GM12873 (cell line): ENCODE results near the gene ADGRD1.

Experiments
- TF ChIP-seq, protein P1 (sequence below): IDR thresholded peaks from 2 replicates; pipeline ENCODE4 v1.5.1; 2012; ENCODE audit warnings: low read depth, mild to moderate bottlenecking, moderate library complexity, low read length, control low read depth; ENCODE audit not compliant: insufficient read depth; ENCODE audit errors: missing control alignments

The ADGRD1 gene

DNA sequence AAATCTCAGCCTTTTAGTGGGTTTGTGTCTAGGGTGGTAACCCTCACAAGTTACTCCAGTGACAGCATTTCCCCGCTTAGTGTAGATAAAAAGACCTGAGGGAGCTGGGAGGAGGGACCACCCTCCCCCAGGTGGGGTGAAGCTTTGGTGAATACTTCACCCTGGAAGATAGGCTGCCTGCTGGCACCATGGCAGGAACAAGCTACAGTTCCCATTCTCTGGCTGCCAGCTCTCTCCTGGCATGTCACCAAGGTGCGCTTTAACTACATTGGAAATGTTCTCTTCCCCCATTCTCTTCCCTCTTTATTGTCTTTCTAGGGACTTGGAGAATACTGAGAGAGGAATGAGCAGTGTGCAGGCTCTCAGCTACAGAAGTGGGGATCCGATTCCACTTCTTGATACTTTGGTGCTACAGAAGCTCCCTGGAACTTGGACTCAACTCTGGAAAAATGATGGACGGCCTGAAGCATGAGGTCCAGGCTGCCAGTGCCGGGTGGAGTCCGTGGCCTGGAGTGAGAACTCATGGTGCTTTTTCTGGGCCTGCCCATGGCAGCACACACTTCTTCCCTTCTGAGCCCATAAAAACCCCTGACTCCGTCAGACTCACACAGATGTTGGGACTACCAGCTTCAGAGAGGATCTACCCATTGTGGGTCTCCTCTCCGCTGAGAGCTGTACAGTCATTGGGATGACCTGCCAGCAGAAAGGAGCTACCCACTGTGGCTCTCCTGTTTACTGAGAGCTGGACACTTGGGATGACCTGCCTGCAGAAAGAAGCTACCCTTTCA is 198.0 kb downstream of the ADGRD1 start:
- TF ChIP-seq, protein P1, sequence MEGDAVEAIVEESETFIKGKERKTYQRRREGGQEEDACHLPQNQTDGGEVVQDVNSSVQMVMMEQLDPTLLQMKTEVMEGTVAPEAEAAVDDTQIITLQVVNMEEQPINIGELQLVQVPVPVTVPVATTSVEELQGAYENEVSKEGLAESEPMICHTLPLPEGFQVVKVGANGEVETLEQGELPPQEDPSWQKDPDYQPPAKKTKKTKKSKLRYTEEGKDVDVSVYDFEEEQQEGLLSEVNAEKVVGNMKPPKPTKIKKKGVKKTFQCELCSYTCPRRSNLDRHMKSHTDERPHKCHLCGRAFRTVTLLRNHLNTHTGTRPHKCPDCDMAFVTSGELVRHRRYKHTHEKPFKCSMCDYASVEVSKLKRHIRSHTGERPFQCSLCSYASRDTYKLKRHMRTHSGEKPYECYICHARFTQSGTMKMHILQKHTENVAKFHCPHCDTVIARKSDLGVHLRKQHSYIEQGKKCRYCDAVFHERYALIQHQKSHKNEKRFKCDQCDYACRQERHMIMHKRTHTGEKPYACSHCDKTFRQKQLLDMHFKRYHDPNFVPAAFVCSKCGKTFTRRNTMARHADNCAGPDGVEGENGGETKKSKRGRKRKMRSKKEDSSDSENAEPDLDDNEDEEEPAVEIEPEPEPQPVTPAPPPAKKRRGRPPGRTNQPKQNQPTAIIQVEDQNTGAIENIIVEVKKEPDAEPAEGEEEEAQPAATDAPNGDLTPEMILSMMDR = no peak

DNA sequence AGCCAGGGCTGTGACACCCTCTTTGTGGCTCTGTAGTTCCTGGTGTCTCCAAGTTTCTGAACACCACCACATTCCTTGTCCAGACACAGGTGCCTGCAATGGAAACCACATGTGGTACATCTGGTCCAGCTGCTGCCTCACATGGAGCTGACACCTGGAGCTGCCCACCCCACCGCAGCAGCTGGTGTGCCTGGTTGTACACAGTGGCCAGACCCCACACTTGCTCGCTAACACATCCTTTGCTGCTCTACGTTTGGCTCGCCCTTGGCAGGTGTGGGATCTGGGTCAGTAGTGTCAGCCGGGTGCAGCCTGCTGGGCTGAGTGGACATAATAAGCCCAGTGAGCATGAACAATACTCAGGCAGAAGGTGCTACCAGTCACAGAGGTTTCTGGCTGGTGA is 198.9 kb downstream of the ADGRD1 start:
- TF ChIP-seq, protein P1 = no peak

DNA sequence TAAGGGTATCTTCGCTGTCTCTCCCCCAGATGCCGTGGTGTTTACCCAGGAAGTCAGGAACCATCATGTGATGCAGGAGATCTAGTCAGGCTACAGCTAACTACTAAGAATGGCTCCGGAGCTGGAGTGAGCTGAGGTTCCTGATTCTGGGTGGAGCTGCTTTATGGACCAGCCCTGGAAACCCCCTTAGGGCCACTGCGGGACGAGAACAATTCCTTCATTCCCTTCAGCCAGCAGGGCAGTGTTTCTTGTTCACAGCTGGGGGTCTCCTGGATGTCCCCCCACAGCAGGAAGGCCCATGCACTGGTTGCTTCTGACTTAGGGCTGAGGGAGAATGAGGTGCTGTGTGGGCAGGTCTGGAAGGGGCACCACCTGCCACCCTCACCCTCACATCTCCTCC is 199.3 kb downstream of the ADGRD1 start:
- TF ChIP-seq, protein P1 = no peak

DNA sequence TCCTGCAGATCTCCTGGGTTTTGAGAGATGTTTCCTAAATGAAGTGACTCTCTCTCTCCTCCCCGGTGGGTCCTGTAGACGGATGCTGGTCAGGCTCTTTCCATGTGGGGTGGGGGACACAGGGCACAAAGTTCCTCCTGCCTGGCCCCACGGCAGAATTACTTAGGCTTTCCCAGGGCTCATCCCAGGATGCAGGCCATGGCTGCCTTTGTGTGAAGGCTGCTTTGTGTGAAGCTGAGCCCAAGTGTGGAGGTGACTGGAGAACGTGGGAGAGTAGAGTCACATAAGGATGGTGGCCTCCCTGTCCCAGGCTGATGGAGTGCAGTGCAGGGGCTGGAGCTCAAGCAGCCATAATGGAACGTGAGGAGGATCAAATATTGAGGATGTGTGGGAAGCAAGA is 200.2 kb downstream of the ADGRD1 start:
- TF ChIP-seq, protein P1 = no peak

DNA sequence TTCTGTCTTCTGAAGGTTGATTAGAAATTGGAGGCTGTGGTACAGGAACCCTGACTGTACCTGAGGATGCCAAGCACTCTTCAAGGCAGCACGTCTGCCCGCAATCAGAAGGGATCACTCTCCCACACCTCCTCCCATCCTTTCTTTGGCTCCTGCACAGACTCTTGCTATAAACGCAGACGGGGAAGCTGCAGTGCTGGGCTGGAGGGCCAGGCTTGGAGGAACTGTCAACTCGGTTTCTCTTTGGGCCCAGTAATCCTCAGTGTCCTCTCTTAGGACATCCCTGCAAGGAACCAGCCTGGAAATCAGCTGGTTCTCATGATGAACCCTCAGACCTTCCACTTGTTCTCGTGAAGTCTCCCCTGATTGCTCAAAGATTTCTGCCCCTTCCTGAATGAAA is 201.4 kb downstream of the ADGRD1 start:
- TF ChIP-seq, protein P1 = no peak

DNA sequence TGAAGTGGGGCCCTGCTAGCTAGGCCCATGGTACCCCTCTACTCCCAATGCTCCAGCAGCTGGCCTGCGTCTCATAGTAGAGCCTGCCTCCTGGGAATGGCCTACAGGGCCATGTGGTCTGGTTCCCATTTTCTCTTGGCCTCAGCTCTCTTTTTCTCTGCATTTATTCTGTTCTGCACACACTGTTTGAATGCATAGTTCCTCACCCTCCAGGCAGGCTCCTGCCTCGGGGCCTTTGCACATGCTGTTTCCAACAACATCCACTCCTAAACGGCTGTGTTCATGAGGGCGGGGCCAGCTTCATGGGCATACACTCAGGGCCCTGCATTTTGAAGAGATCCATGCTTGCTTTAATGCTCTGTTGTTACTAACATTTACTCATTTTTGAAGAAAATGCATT is 204.0 kb downstream of the ADGRD1 start:
- TF ChIP-seq, protein P1 = no peak

DNA sequence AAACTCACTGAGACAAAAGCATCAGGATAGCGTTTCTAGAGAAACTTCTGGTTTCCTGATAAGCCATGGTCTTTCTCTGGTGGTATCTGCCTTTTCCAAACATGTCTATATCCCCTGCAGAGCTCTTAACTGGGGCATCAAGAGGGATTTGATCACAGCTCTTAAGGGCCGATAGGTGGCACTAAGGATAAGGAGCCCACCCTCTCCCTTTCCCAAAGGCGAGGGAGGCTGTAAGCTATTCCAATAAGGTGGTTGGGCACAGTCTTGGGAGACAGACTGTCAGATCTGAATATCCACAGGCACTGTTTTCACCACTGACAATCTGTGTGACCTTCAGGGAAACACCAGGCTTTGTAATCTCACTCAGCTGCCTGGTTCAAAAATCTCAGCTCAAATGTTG is 206.0 kb downstream of the ADGRD1 start:
- TF ChIP-seq, protein P1 = no peak
